GF-D8 (cell line): ENCODE measurements around the gene GPR151.
"Not testable (repeated sequence)": the region's sequence is repeated elsewhere in the genome, so short reads cannot be mapped to it uniquely, and the experiment has no call there.

Experiments used
- DNase-seq: peaks from one replicate; lab custom pipeline; 2025; lab: John Stamatoyannopoulos, UW

GPR151 gene

GRCh38 chr5:146516151-146516475 lies at the start of gene GPR151:
GPR151 (minus strand) TSS chr5:146516190; CDS start chr5:146516113, 77 bp downstream.
- no peak for DNase-seq

- DNase-seq = no peak
Observed at GRCh38 chr5:146564007-146564762, 48.2 kb upstream of the GPR151 start.

- no peak for DNase-seq
Observed at GRCh38 chr5:146562461-146562860, 46.5 kb upstream of the GPR151 start.

- DNase-seq = no peak
Observed at GRCh38 chr5:146561711-146562110, 45.7 kb upstream of the GPR151 start.

GRCh38 chr5:146560205-146560812 lies 44.3 kb upstream of the GPR151 start:
- DNase-seq = no peak

- DNase-seq = not testable (repeated sequence)
Observed at GRCh38 chr5:146556884-146557283, 40.9 kb upstream of the GPR151 start.

GRCh38 chr5:146553446-146553845 lies 37.5 kb upstream of the GPR151 start:
- no peak for DNase-seq

GRCh38 chr5:146549615-146550014 lies 33.6 kb upstream of the GPR151 start:
- no peak for DNase-seq

- no peak for DNase-seq
Observed at GRCh38 chr5:146548781-146549449, 32.9 kb upstream of the GPR151 start.

GRCh38 chr5:146544232-146544631 lies 28.2 kb upstream of the GPR151 start:
- DNase-seq = no peak

- DNase-seq = no peak
Observed at GRCh38 chr5:146541958-146542849, 26.2 kb upstream of the GPR151 start.

- no peak for DNase-seq
Observed at GRCh38 chr5:146540414-146540813, 24.4 kb upstream of the GPR151 start.

GRCh38 chr5:146539973-146540372 lies 24.0 kb upstream of the GPR151 start:
- no peak for DNase-seq

GRCh38 chr5:146538432-146538831 lies 22.4 kb upstream of the GPR151 start:
- DNase-seq = no peak

- DNase-seq = no peak
Observed at GRCh38 chr5:146533882-146534281, 17.9 kb upstream of the GPR151 start.

GRCh38 chr5:146533260-146533857 lies 17.4 kb upstream of the GPR151 start:
- DNase-seq = no peak

GRCh38 chr5:146529984-146530383 lies 14.0 kb upstream of the GPR151 start:
- DNase-seq = no peak

GRCh38 chr5:146528236-146528635 lies 12.2 kb upstream of the GPR151 start:
- no peak for DNase-seq

GRCh38 chr5:146527785-146528184 lies 11.8 kb upstream of the GPR151 start:
- no peak for DNase-seq

GRCh38 chr5:146523698-146524097 lies 7.7 kb upstream of the GPR151 start:
- no peak for DNase-seq

GRCh38 chr5:146521403-146522106 lies 5.6 kb upstream of the GPR151 start:
- DNase-seq = no peak
